HG03354 (cell line): ENCODE measurements around the gene DDX18.
A peak's percentile ranks its signal among the peaks of the same experiment; 100 is the strongest.

ENCODE experiments used
- ATAC-seq: cut with Tn5 transposase; IDR thresholded peaks from one replicate; pipeline ENCODE4 v1.9.1; 2021; ENCODE audit warnings: mild to moderate bottlenecking; ENCODE audit not compliant: unreplicated experiment, poor library complexity, severe bottlenecking

DDX18 gene

DNA sequence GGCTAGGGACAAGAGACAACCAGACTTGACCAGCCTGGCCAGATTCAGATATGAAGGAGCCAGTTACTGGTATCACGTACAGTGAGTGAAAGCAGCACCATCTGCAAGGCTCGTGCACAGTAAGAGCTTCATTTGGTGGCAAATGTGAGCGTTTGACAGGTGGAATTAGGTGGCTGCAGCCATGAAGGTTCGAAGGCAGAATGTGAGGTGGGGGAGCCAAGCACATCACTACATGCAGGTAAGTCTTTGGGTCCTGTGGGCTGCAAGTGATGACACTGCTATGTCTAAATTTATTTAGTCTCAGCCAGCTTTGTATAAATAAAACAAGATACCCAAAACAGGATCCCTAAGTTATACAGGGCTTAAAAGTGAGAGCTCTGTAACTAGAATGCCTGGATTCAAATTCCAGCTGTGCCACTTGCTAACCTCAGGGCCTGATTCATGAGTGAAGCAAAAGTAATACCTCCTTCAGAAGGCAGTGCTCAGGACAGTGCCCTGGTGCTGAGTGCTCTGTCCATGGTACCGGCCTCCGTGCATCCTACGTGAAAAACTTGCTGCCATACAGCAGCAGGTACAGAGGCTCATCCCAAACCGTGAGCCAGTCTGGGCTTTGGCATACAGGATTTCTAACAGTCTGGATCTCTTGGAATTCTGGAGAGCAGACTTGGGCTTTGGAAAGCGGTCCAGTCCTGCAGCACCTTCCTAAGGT is 18.6 kb downstream of the DDX18 start:
- ATAC-seq, result no peak

DNA sequence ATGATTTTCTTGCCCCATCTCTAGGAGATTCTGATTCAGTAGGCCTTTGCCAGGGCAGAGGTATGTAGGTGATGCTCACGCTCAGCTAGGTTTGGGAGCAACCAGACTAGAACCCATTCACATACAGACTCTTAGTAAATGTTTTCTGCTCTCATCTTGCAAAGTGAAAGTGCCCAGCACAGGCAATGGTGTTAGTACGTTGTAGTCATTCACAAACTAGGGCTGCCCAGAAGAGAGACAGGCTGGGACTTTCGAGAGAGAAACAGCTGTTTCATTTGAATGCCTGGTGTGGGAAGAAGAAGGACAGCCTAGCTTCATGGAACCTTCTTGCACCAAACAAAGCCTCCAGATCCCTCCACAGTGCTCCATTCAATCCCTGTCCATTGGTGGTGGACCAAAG is 19.4 kb downstream of the DDX18 start:
- ATAC-seq, result no peak

DNA sequence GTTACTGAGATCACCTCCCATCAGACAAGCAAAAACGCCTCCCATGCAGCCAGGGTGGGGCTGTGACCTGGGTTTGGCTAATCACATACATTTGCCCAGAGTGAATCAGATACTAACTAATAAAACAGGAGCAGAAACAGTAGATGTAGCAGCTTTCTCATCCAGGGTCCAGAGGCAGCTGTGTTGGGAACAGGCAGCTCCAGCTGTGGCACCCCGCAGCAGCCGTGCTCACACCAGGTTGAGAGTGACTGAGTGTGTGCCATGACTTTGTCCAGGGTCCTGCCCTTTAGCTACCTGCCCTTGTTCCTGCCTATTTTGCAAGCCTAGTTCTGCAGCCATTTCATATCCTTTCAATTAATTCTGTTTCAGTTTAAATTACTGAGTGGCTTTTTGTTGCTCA is 20.5 kb downstream of the DDX18 start:
- no peak for ATAC-seq

DNA sequence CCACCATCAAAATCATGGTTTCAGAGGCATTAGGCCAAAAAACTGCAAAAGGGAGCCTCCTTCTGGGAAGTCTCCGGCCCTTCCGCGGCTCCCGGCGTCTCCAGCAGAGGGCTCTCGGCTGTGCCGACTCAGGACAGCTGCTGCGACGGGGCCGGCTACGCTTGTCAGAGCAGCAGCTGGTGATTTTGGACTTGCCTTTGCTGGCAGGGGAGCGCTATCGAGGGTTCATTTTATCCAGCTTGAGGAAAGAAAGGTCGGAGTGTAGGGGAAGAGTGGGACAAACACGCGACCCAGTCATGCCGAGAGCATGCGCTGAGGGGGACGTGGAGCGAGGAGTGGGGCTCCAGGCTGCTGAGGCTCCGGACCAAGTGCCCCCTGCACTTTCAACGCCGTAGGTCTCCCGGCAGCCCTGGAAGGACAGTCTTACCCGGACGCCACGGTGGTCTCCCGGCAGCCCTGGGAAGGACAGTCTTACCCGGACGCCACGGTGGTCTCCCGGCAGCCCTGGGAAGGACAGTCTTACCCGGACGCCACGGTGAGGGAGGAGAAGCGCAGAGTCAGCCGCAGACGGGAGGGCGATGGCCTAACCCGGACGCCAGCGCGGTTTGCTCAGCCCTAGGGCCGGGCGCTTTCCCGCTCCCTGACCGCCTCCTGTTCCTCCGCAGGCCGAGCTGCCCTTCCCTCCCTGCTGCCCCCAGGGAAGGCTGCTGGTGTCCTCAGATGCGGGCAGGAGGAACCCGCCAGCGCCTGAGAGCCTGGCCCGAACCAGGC is 21.7 kb downstream of the DDX18 start:
- ATAC-seq, result peak; percentile 96

DNA sequence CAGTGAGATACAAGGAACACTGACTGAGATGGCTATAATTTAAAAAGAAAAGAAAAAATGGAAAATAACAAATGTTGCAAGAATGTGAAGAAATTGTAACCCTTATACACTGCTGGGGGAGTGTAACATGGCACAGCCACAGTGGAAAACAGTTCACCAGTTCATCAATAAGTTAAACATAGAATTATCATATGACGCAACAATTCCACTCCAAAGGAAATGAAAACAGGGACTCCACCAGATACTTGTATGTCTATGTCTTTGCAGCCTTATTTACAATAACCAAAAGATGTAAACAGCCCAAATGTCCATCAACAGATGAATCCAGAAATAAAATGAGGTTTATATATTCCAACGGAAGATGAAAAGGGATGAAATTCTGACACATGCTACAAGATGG is 30.8 kb downstream of the DDX18 start:
- ATAC-seq, result no peak

DNA sequence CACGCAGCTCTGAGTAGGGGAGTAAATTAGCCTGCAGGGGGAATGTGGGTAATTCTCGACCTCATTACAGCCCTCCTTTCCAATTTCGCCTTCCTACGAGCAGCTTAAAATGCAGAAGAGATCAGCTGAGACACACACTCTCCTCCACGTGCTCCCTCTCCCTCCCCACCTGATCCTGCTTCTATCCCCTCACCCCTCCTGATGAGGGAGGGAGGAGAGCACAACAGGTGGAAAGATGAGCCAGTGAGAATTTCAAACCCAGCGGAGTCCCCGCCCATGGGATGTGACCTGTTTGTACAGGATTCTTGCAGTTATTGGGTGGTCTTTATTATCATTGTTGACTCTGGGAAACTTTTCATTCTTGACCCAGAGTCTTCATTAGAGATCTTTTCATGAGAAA is 35.5 kb downstream of the DDX18 start:
- ATAC-seq, result no peak

DNA sequence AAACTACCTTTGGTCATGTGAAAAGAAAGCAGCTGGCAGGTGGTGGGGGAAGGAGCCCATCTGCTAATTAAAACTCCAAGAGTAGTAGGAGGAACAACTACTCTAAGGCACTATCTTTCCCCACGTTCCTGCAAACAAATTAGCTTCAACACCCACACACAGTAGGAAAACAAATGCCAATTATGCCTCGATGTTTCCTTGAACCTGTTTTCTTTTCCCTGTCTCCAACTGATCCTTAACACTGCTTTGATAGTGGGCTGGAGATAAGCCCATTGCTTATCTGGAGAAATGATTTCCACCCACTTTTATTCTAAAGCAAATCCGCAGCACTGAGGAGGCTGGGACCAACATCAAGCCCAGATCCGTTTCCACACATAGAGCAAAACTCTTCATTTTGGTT is 36.0 kb downstream of the DDX18 start:
- no peak for ATAC-seq

DNA sequence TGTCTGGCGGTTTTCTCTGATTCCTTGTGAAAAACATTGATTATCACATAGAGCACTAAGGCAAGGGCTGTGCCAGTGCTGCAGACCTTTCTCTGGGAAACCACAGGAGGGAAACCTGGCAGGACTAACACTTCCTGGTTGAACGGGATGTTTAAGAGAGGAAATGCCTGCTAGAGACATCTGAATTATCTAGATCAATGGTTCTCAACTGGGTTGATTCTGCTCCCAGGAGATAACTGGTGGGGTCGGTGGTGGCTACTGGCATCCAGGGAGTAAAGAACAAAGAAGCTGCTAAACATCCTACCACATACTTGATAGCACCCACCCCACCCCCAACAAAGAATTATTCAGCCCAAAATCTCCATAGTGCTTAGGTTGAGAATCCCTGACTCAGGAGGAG is 37.5 kb downstream of the DDX18 start:
- no peak for ATAC-seq

DNA sequence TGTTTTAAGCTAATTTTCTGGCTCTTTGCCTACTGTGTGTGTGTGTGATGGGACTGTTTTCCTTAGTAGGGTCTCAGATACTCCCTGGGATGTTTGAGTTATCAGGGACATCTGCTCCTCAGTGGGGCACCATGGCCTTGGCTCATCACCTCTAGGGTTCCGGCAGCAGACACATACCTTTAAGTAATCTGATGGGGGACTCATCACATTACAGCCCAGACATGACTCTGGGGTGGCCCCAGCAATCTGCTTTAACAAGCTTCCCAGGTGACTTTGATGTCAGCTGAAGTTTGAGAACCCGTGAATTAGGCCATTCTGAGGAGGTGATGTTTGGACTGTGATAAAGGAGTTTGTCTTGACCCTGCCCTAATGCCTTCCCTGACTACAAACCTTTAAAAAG is 38.8 kb downstream of the DDX18 start:
- no peak for ATAC-seq

DNA sequence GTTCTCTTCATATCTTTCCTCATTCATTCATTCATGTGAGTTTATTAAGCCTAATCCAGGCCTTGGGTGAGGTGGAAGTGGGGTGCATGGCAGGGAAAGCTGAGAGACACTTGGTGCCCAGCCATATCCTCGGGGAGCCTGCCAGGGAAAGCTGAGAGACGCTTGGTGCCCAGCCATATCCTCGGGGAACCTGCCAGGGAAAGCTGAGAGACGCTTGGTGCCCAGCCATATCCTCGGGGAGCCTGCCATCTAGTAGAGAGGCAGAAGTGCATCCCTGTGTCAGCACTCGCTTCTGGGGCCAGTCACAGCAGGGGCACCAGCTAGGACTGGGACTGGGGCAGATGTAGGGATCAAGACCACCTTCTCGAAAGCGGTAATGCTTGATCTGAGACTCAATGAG is 39.4 kb downstream of the DDX18 start:
- no peak for ATAC-seq

DNA sequence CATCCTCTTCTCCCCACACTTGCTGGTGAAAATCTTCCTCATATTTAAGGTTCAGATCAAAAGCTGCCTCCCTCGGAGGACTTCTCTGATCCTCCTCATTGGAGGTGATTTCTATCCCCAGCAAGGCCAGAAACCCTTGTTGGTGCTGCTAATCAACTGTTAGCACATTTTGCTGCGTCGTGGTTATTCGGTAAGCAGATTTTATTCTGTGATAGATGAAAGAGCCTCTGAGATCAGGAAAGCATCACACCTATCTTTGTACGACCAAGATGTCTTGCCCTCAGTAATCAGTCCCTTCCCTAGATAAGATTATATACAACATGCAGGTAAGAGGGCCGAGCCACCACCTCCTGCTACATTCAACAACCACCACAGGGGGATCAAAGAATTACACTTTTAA is 40.1 kb downstream of the DDX18 start:
- no peak for ATAC-seq

DNA sequence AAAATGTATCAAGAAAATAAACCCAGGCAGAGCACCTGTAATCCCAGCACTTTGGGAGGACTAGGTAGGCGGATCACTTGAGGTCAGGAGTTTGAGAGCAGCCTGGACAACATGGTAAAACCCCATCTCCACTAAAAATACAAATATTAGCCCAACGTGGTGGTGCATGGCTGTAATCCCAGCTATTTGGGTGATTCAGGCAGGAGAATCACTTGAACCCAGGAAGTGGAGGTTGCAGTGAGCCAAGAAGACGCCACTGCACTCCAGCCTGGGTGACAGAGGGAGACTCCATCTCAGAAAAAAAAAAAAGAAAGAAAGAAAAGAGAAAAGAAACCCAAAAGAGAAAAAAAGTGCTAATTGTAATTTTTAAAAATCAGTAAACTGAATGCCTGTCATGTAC is 41.4 kb downstream of the DDX18 start:
- no peak for ATAC-seq

DNA sequence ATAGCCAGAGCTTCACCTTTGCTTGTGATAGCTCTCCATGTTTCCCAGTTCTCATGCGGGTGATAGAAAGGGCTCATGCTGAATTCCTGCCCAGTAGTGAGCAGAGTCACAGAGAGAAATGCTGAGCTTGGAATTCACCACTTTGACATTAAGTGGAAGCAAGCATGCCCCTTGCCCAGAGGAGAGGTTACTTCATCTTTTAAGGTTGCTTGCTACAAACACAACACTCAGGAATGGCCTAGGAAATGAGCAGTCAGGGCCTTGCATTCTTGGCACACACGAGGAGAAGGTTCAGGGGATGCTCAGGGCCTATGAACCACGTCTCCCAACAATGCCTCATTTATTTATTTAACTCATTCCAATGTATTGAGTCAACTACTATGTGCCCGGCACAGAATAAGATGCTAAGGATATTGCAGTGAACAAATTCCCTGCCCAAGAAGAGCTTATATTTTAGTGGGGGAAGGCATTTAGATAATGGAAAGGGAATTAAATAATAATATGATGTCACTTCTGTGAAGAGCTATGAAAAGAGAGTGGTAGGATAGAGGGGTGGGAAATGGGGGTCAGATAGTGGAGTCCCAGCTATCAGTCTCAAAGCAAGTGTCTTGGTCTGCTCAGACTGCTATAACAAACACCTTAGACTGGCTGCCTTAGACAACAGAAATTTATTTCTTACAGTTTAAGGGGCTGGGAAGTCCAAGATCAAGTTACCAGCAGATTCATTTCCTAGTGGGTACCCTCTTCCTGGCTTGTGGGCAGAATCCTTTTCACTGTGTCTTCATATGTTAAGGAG is 42.1 kb downstream of the DDX18 start:
- no peak for ATAC-seq

DNA sequence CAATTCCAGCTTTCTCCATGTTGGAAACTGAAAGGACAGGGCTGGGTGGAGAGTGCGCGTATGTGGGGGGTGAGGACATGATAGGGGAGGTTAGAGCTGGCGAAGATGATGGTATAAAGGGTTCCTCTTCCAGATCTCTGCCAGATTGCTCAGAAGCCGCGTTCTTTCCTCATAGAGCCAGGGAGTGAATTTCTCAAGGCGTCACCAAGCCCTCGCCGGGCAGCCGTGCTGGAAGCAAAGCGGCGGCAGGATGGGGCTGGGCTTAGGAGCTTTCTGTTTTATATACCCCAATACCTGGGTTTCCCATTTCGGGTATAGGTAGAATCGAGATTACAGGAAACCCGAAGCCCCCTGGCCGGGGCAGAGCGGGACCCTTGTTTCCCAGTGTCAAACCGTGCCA is 43.8 kb downstream of the DDX18 start:
- no peak for ATAC-seq

DNA sequence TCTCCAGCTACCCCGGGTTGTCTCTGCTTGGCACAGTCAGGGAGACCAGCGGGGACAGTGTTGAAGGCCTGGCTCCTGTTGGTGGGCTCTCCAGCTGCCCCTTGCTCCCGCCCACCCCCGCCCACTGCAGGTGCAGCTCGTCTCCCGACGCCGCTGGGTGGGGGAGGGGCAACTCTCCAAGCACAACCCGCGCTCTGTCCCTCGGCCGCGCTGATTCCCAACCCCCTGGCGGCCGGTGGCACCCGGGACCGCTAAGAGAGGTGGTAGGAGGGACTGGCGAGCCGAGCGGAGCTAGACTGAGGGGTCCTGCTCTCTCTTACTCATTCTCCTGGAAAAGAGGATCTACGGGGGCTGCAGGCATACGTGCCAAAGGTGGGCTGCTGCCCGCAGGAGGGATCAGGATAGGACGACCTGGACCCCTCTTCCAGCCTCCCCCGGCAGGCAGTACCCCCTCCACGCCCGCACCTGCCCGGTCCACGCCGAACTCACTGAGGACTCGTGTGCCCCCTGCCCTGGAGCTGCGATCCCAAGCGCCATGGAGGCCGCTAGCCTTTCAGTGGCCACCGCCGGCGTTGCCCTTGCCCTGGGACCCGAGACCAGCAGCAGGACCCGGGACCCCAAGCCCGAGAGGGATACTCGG is 44.5 kb downstream of the DDX18 start:
- no peak for ATAC-seq

DNA sequence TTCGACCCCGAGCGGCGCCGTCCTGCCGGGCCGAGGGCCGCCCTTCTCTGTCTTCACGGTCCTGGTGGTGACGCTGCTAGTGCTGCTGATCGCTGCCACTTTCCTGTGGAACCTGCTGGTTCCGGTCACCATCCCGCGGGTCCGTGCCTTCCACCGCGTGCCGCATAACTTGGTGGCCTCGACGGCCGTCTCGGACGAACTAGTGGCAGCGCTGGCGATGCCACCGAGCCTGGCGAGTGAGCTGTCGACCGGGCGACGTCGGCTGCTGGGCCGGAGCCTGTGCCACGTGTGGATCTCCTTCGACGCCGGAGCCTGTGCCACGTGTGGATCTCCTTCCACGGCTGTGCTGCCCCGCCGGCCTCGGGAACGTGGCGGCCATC is 45.0 kb downstream of the DDX18 start:
- ATAC-seq, result no peak

DNA sequence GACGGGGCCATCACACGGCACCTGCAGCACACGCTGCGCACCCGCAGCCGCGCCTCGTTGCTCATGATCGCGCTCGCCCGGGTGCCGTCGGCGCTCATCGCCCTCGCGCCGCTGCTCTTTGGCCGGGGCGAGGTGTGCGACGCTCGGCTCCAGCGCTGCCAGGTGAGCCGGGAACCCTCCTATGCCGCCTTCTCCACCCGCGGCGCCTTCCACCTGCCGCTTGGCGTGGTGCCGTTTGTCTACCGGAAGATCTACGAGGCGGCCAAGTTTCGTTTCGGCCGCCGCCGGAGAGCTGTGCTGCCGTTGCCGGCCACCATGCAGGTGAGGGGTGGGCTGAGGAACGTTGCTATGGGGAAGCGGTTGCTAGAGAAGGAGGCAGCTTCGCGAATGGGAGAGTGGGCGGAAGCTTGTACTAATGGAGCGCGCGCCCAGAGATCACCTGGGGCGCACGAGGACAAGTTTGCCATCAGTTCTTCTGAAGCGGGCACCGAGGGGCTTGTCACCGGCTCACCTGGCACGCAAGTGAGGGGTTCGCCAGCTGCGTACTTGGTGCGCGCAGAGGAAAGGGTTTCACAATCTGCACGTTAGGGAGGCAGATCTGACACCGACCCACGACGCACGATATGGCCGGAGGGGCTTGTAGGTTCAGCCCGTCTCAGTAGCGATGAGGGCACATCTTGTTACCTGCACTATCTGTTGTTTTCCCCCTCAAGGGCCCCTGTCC is 45.6 kb downstream of the DDX18 start:
- ATAC-seq, result no peak

DNA sequence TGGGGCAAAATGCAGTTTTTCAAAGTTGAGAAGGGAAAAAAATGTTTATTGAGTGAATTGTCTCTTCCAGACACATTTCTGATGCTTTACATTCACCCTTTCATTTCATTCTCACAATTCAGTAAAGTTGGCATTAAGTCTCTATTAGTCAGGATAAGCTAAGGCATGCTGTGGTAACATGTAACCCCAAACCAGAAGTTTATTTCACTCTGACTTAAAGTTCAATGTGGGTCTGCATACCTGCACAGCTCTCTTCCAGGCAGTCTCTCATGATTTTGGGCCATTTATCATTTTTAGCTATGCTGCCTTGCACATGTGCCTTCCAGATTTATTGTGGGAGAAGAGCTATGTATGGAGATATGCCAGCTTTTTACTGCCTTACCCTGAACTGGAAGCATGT is 48.0 kb downstream of the DDX18 start:
- ATAC-seq, result no peak

DNA sequence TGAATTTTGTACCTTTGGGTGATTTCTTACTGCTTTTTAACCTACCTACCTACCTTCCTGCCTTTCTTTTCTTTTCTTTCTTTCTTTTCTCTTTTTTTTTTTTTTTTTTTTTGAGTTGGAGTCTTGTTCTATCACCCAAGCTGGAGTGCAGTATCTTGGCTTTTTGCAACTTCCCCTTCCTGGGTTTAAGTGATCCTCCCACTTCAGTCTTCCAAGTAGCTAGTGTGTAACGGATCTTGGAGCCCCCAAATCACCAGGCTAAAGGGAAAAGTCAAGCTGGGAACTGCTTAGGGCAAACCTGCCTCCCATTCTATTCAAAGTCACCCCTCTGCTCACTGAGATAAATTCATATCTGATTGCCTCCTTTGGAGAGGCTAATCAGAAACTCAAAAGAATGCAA is 61.3 kb downstream of the DDX18 start:
- ATAC-seq, result no peak

DNA sequence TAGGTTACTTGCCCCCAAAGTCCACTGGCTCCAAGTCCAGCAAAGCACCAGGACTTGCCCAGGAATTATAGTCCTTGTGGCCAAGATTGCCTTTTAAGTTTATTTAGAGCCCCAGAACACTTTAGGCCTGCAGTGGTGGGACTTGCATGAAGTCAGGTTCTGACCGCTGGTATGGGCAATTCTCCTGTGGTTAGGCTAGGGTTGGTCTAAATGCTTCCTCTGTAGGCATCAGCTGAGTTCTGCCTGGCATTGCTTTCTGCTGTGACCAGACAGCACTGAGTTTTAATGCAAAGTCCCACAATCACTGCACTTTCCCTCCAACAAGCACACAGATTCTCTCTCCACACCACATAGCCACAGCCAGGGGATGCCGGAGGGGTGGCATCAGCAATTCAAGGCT is 64.5 kb downstream of the DDX18 start:
- no peak for ATAC-seq
